HCT116 (cell line): ENCODE measurements around the gene MAU2. TPM values are rescaled to one million over a fixed set of nuclear protein-coding genes. Genes with fewer than 3 reads are reported as not detected.
"Not testable (repeated sequence)": the region's sequence is repeated elsewhere in the genome, so short reads cannot be mapped to it uniquely, and the experiment has no call there.

ENCODE experiments used
- ATAC-seq: fragments of 200-7000 bp; cut with Tn5 transposase; 2 replicates; pipeline ENCODE4 v1.9.1; 2020; ENCODE audit warnings: mild to moderate bottlenecking, moderate library complexity
- BruUV-seq: library from RNA; stranded (reverse); fragments of 400-500 nt; replicated peaks from 2 replicates; lab custom pipeline; 2021; lab: Mats Ljungman, UMichigan
- CTCF ChIA-PET: fragments of 300-600 bp; sonication (Branson Sonifier 250); formaldehyde crosslinking; loops from one replicate; lab custom pipeline; 2021; ENCODE audit warnings: antibody characterized with exemption; lab: Charles Lee
- POLR2A ChIA-PET: fragments of 300-600, 350-600 bp; sonication (Branson Sonifier 250); formaldehyde crosslinking; loops from one replicate; lab custom pipeline; 2021; ENCODE audit warnings: antibody characterized with exemption; lab: Charles Lee
- RAD21 ChIA-PET, 2 experiments: fragments of 300-600 bp; sonication (Branson Sonifier 250); formaldehyde crosslinking; loops; one replicate each; lab custom pipeline; 2023; ENCODE audit warnings: low total read pairs in 2 of 2; ENCODE audit not compliant: uncharacterized antibody in 2 of 2, unreplicated experiment in 2 of 2, low non-redundant PET in 1 of 2; lab: Charles Lee
- DNase-seq: peaks from one replicate; pipeline ENCODE4 v3.0.0-alpha.2; 2010; ENCODE audit warnings: low read depth, low spot score
- H2AFZ ChIP-seq: fragments of 200-600 bp; shearing (Covaris generic), sonication (generic); 2 replicates; pipeline ENCODE4 v1.6.1; 2017; ENCODE audit warnings: low read depth, mixed run types, mixed read lengths, antibody characterized with exemption, low read length; ENCODE audit not compliant: poor library complexity, severe bottlenecking
- H3K27ac ChIP-seq: 2 replicates; pipeline ENCODE4 v1.5.1; 2012; ENCODE audit warnings: low read depth, low read length
- H3K27me3 ChIP-seq: fragments of 200-600 bp; sonication (generic); 2 replicates; pipeline ENCODE4 v1.6.1; 2016; ENCODE audit warnings: mixed run types, low read length, mixed read lengths; ENCODE audit not compliant: insufficient read depth
- H3K36me3 ChIP-seq, 2 experiments: fragments of 200-500 bp in 1 of 2; fragments of 200-600 bp in 1 of 2; sonication (Bioruptor generic) in 1 of 2; sonication (generic) in 1 of 2; 2 replicates each; pipeline versions ENCODE4 v1.5.1 to v1.6.1; 2014 to 2016; ENCODE audit warnings: low read length in 2 of 2, inconsistent platforms in 1 of 2, mixed read lengths in 1 of 2, mixed run types in 1 of 2; ENCODE audit not compliant: insufficient read depth in 2 of 2, control insufficient read depth in 1 of 2
- H3K4me1 ChIP-seq, 2 experiments: fragments of 200-600 bp in 1 of 2; sonication (generic) in 1 of 2; 2 replicates each; pipeline versions ENCODE4 v1.5.1 to v1.6.1; 2012 to 2017; ENCODE audit warnings: low read length in 2 of 2, inconsistent platforms in 1 of 2, mild to moderate bottlenecking in 1 of 2, mixed read lengths in 1 of 2, mixed run types in 1 of 2, moderate library complexity in 1 of 2; ENCODE audit not compliant: insufficient read depth in 2 of 2, control insufficient read depth in 1 of 2
- H3K4me2 ChIP-seq: fragments of 200-600 bp; sonication (generic); 2 replicates; pipeline ENCODE4 v1.6.1; 2017; ENCODE audit warnings: mixed run types, low read length, mixed read lengths
- H3K4me3 ChIP-seq, 2 experiments: fragments of 200-600 bp in 1 of 2; sonication (generic) in 1 of 2; replicated peaks in 1 of 2; 2 replicates each; pipeline ENCODE4 v1.5.1; 2011 to 2016; ENCODE audit warnings: low read length in 2 of 2, control low read depth in 1 of 2, low read depth in 1 of 2, mild to moderate bottlenecking in 1 of 2, mixed read lengths in 1 of 2, mixed run types in 1 of 2
- H3K79me2 ChIP-seq: fragments of 200-600 bp; sonication (generic); 2 replicates; pipeline ENCODE4 v1.6.1; 2017; ENCODE audit warnings: mild to moderate bottlenecking, mixed run types, low read length, moderate library complexity, mixed read lengths; ENCODE audit not compliant: insufficient read depth
- H3K9ac ChIP-seq: fragments of 200-600 bp; sonication (generic); 2 replicates; pipeline ENCODE4 v1.6.1; 2016; ENCODE audit warnings: low read length, mixed read lengths
- H3K9me2 ChIP-seq: fragments of 200-600 bp; sonication (generic), shearing (Covaris generic); 2 replicates; pipeline ENCODE4 v1.6.1; 2017; ENCODE audit warnings: mixed run types, mild to moderate bottlenecking, moderate library complexity; ENCODE audit not compliant: insufficient read depth
- H3K9me3 ChIP-seq, 2 experiments: fragments of 200-500 bp in 1 of 2; fragments of 200-600 bp in 1 of 2; sonication (Bioruptor generic) in 1 of 2; sonication (generic) in 1 of 2; 2 replicates each; pipeline ENCODE4 v1.6.1; 2014 to 2017; ENCODE audit warnings: low read length in 2 of 2, mixed read lengths in 2 of 2, inconsistent platforms in 1 of 2, low read depth in 1 of 2, mild to moderate bottlenecking in 1 of 2, mixed run types in 1 of 2, moderate library complexity in 1 of 2; ENCODE audit not compliant: control insufficient read depth in 1 of 2, insufficient read depth in 1 of 2
- H4K20me1 ChIP-seq: fragments of 200-600 bp; sonication (generic), shearing (Covaris generic); 2 replicates; pipeline ENCODE4 v1.6.1; 2017; ENCODE audit warnings: mixed run types, mild to moderate bottlenecking, moderate library complexity; ENCODE audit not compliant: insufficient read depth
- CBX3 ChIP-seq: IDR thresholded peaks from 2 replicates; pipeline ENCODE4 v1.6.1; 2012; ENCODE audit warnings: low read depth
- CEBPB ChIP-seq: IDR thresholded peaks from 2 replicates; pipeline ENCODE4 v1.6.1; 2012; ENCODE audit warnings: low read depth
- EZH2phosphoT487 ChIP-seq: fragments of 200-600 bp; IDR thresholded peaks from 2 replicates; pipeline ENCODE4 v1.6.1; 2018; ENCODE audit warnings: antibody characterized with exemption, borderline replicate concordance
- JUND ChIP-seq: IDR thresholded peaks from 2 replicates; pipeline ENCODE4 v1.6.1; 2012
- SIN3A ChIP-seq: IDR thresholded peaks from 2 replicates; pipeline ENCODE4 v1.6.1; 2012; ENCODE audit warnings: low read depth
- SRF ChIP-seq: IDR thresholded peaks from 2 replicates; pipeline ENCODE4 v1.6.1; 2012; ENCODE audit warnings: low read depth
- TCF7L2 ChIP-seq: IDR thresholded peaks from 2 replicates; pipeline ENCODE4 v1.7.0; 2011; ENCODE audit warnings: borderline replicate concordance, inconsistent platforms; ENCODE audit not compliant: insufficient read depth, insufficient read length; ENCODE audit errors: extremely low read depth
- YY1 ChIP-seq: IDR thresholded peaks from 2 replicates; pipeline ENCODE4 v1.6.1; 2011; ENCODE audit warnings: low read length, low read depth, moderate library complexity, mild to moderate bottlenecking; ENCODE audit not compliant: insufficient replicate concordance; ENCODE audit errors: extremely low read depth
- ZNF274 ChIP-seq: fragments of 200-500 bp; sonication (Bioruptor generic); IDR thresholded peaks from 2 replicates; pipeline ENCODE4 v1.6.1; 2014; ENCODE audit warnings: mild to moderate bottlenecking, low read depth, low read length, inconsistent platforms
- intact Hi-C: fragments of 100-400 bp; cut with micrococcal nuclease; formaldehyde crosslinking; loops from 2 replicates; pipeline ENCODE4 v1.10.0; 2022
- total RNA-seq: library from RNA; stranded (reverse); gene quantifications from one replicate; pipeline ENCODE4 v1.2.1, GENCODE V29; 2021; ENCODE audit not compliant: unreplicated experiment
- TF ChIP-seq, protein P1 (sequence below): IDR thresholded peaks from 2 replicates; pipeline ENCODE4 v1.6.1; 2011; ENCODE audit warnings: mild to moderate bottlenecking, low read length, moderate library complexity; ENCODE audit not compliant: insufficient replicate concordance; ENCODE audit errors: extremely low read depth
- TF ChIP-seq, protein P2 (sequence below): IDR thresholded peaks from 2 replicates; pipeline ENCODE4 v1.6.1; 2012

The MAU2 gene
- total RNA-seq, 1 experiment from 2014 or later: 36.2 TPM

DNA sequence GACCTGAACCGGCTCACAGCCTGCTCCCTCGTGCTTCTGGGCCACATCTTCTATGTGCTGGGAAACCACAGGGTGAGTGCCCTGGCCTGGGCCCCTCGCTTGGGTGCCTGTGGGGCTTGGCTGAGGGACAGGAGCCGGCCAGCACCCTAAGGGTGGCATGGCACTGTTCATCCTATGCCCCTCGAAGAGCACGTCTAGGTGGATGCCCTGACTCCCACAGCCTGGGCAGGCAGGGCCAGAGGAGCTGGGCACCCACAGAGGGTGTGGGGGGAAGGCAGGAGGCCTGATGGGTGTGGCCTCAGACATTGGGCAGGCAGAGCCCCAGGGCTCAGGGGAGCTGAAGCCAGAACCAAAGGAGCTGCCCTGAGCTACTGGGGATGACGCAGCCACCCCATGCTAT is 28.7 kb downstream of the MAU2 start:
- POLR2A ChIA-PET: no interaction called here
- no peak for ATAC-seq

DNA sequence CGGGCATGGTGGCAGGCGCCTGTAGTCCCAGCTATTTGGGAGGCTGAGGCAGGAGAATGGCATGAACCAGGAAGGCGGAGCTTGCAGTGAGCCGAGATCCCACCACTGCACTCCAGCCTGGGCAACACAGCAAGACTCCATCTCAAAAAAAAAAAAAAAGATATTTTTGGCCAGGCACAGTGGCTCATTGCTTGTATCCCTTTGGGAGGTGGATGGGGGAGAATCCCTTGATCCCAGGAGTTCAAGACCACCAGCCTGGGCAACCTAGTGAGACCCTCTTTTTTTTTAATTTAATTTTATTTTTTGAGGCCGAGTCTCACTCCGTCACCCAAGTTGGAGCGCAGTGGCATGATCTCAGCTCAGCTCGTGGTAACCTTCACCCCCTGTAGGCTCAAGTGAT is 30.1 kb downstream of the MAU2 start:
- H3K79me2 ChIP-seq, DNase-seq, H3K4me3 ChIP-seq, H3K9me3 ChIP-seq, BruUV-seq, POLR2A ChIA-PET, H3K4me1 ChIP-seq, H3K27ac ChIP-seq, RAD21 ChIA-PET, ATAC-seq, H4K20me1 ChIP-seq, H3K4me2 ChIP-seq, H3K9me2 ChIP-seq, intact Hi-C loops, H2AFZ ChIP-seq, H3K27me3 ChIP-seq, H3K9ac ChIP-seq: not testable (repeated sequence)
- H3K36me3 ChIP-seq: peaks cover 2 to 13% of the 10 kb centered on the region in 2 experiments; a peak in 2 of 4 replicates
- CTCF ChIA-PET: interaction anchor here (0.8 kb wide), 1 partner anchor 8 kb away, joined by 3 read pairs; no protein-coding TSS in a partner anchor

More for the DNA sequence above, 28.7 kb downstream of the MAU2 start:
- Histone ChIP-seq H3K27ac (no peak overlapping the region), H3K9me2 (no peaks in the 10 kb centered on the region), H3K4me1 (no peaks in the 10 kb centered on the region), H3K9me3 (no peaks in the 10 kb centered on the region), H2AFZ (no peak overlapping the region), H3K36me3 (peaks cover 9 to 21% of the 10 kb centered on the region in 2 experiments; a peak in 3 of 4 replicates), H3K79me2 (no peaks in the 10 kb centered on the region), H3K4me2 (no peak overlapping the region), H3K4me3 (no peak overlapping the region), H3K9ac (no peak overlapping the region), H4K20me1 (no peaks in the 10 kb centered on the region), H3K27me3 (no peaks in the 10 kb centered on the region)
- ChIA-PET CTCF (no interaction called here), RAD21 (no interaction called here)
- intact Hi-C loops: loop anchor here (10.0 kb wide), 1 partner anchor 305 kb away; no protein-coding TSS in a partner anchor
- TF ChIP-seq YY1 (no peak), JUND (no peak), TCF7L2 (no peak), SRF (no peak), CEBPB (no peak), EZH2phosphoT487 (no peak), ZNF274 (no peak), CBX3 (no peak), SIN3A (no peak)
- TF ChIP-seq, protein P1, sequence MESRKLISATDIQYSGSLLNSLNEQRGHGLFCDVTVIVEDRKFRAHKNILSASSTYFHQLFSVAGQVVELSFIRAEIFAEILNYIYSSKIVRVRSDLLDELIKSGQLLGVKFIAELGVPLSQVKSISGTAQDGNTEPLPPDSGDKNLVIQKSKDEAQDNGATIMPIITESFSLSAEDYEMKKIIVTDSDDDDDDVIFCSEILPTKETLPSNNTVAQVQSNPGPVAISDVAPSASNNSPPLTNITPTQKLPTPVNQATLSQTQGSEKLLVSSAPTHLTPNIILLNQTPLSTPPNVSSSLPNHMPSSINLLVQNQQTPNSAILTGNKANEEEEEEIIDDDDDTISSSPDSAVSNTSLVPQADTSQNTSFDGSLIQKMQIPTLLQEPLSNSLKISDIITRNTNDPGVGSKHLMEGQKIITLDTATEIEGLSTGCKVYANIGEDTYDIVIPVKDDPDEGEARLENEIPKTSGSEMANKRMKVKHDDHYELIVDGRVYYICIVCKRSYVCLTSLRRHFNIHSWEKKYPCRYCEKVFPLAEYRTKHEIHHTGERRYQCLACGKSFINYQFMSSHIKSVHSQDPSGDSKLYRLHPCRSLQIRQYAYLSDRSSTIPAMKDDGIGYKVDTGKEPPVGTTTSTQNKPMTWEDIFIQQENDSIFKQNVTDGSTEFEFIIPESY: no peak
- TF ChIP-seq, protein P2, sequence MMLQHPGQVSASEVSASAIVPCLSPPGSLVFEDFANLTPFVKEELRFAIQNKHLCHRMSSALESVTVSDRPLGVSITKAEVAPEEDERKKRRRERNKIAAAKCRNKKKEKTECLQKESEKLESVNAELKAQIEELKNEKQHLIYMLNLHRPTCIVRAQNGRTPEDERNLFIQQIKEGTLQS: no peak
- DNase-seq: no peak
- BruUV-seq: no TSS peak
